GM21723 (cell line): ENCODE results near the gene PRSS23.
"Not testable (repeated sequence)": the region's sequence is repeated elsewhere in the genome, so short reads cannot be mapped to it uniquely, and the experiment has no call there.

ENCODE experiments used
- ATAC-seq: cut with Tn5 transposase; IDR thresholded peaks from one replicate; pipeline ENCODE4 v1.9.1; 2021; ENCODE audit warnings: mild to moderate bottlenecking, moderate library complexity; ENCODE audit not compliant: unreplicated experiment

The PRSS23 gene, protein sequence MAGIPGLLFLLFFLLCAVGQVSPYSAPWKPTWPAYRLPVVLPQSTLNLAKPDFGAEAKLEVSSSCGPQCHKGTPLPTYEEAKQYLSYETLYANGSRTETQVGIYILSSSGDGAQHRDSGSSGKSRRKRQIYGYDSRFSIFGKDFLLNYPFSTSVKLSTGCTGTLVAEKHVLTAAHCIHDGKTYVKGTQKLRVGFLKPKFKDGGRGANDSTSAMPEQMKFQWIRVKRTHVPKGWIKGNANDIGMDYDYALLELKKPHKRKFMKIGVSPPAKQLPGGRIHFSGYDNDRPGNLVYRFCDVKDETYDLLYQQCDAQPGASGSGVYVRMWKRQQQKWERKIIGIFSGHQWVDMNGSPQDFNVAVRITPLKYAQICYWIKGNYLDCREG

DNA sequence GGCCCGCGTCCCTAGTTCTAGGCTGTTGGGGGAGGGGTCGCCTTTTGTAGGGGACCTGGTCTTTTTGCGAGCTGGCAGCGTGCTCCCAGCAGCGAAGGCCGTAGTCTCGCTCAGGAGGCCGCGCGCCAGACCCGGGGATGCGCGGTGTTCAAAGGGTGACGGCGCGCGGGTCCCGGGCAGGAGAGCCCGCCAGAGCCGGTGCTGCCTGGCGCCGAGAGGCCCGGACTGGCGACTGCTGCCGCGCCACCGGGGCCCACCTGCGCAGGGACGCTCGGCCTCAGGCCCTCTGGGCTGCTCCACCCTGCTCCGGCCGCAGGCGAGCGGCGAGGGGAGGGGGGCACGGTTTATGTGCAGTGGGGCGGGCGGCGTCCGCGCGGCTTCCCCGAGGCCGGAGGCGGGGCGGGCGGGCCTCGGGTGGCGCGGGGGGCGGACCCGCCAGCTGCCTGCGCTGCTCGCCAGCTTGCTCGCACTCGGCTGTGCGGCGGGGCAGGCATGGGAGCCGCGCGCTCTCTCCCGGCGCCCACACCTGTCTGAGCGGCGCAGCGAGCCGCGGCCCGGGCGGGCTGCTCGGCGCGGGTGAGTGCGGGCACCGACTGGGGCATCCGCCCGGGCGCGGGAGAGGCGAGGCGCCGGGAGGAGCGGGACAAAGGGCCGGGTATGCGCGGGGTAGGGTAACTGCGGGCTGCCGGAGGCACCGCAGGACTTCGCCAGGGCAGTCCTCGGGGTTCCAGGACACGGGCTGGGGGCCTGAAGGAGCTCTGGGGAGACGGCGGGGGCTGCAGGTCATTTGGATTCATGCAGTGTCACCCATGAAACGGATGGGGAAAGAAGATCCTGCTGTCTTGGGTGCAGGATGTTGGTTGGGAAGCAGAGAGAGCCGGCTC, at the start of gene PRSS23:
Gene PRSS23 (plus strand): TSS at position 467 of the 884 bp plus-strand sequence. CDS start 7,102 bp downstream, outside the sequence.
- ATAC-seq: peak; percentile 51

DNA sequence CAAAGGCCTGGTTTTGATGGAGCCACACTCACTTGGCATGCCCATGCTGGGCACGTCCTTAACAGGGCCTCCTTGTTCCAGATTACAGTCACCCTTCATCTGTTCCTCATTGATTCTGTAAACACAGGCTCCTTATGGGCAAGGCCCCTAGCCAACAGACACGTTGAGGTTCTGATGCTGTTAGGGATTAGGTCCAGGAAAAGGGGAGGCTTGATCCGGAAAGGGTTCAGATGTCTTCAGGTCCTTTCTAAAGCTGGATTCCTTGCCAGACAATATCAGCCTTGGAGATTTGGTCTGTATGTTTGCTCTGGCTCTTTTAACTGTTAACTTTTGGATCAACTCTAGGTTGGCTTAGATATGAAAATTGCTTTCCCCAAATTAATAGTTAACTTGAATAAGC, 46.9 kb upstream of the PRSS23 start:
- ATAC-seq: no peak

DNA sequence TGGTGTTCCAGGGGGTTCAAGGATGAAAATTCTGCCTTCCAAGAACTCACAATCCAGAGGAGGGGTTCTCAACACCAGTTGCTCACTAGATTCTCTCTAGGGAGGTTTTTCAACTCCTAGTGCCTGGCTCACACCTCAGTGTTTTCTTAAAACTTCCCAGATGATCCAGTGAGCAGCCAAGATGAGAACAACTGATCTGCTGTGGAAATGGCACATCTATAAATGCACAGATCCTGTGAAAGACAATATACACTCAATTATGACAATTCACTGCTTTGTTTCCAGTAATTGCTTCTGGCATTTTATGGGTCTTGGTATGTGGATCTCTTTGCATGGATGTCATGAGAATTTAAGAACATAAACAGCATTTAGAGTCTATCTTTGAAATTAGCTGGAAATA, 45.2 kb upstream of the PRSS23 start:
- ATAC-seq: no peak

DNA sequence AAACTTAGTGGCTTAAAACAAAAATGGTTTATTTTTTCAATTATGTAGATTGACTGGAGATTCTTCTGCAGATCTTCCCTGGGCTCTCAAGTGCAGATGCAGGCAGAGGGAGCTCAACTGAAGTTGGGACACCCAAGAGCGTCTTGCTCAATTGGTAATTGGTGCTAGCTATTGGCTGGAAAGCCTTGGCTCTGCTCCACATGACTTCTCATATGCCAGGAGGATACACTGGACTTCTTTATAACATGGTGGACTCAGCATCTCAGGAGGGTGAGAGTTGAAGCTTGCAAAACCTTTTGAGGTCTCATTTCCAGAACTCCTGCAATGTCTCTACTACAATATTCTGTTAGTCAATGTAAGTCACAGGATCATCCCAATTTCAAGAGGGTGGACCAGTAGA, 42.2 kb upstream of the PRSS23 start:
- ATAC-seq: no peak

DNA sequence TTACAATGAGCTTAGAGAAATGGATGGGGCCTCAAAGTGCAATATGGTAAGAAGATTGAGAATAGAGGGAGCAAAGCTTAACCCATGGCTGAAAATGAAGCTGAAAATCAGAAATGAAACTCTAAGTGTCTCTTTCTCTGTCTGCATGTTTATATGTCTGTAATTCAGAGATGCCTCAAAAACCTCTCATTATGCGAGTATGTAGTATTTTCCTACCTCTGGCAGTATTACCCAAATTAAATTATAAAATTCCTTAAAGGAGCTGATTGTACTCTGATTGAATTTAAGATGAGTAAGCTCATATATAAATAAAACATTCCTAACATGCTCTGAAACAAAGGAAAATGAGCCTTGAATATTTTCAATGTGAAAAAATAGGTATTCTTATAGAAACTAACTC, 39.8 kb upstream of the PRSS23 start:
- no peak for ATAC-seq

DNA sequence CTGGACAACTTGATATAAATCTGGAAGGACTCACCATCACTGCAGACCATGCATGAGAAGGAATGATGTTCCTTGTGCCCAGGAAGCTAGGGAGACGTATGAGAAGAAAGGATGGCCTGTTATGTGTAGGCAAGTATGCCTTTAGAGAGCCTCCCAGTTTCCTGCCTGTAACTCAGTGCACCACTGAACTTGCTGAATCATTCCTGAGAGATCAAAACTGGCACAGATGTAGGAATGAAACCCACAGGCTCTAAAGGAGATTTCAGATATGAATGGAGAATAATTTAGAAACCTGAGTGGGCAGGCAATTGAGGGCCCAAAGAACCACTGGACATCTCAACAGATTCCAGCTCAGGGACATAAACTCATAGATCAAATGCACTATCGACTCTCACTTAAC, 38.4 kb upstream of the PRSS23 start:
- no peak for ATAC-seq

DNA sequence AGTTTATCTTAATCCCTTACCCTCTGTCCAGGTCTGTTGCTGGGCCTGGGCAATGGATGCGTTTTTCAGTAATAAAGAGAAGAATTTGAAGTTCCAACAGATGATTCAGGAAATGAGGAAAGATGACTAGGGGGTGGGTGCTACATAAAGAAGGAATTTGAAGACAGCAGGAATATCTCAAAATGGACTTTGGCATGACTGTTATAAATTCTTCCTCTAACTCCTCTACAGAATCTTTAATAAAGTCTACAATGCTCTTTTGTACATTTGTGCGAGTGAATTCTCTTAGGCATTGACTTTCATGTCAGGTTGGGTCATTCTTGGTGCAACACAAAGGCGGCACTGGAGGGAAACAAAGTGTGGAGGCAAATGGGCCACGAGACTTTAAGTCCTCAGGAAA, 35.1 kb upstream of the PRSS23 start:
- ATAC-seq: no peak

DNA sequence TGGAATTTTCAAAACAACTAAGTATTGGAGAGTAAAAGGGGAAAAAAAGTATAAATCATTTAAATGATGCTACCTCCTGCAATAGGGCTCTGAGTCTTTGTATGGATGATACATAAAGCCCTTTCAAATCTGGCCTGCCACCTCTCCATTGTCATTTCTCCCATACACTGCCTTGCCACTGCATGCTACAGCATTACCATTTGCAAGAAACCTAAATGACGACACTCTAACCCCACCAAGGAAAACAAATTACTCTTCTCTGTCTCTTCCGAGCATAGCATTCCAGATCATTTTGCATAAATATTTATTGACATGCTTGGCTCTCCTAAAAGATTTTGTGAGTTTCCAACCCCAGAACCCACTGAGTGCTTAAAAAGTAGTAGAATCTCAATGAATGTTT, 34.5 kb upstream of the PRSS23 start:
- ATAC-seq: no peak

DNA sequence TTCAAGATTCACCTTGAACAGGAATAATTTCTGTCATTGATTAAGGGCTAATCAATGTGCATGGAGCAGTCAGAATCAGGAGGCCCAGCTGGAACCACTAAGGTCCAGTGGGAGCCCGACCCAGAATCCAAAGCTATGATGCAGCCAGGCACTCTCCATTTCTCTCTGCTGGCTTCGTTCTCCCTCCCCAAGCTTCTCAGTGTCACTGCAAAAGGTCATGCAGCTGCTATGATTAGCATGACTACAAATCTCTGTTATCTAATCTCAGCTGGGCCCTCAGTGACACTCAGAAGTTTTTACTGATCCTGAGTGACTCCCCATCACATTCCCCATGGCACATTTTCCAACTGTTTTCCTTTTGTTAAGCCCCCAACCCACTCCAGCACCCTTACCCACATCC, 31.1 kb upstream of the PRSS23 start:
- no peak for ATAC-seq

DNA sequence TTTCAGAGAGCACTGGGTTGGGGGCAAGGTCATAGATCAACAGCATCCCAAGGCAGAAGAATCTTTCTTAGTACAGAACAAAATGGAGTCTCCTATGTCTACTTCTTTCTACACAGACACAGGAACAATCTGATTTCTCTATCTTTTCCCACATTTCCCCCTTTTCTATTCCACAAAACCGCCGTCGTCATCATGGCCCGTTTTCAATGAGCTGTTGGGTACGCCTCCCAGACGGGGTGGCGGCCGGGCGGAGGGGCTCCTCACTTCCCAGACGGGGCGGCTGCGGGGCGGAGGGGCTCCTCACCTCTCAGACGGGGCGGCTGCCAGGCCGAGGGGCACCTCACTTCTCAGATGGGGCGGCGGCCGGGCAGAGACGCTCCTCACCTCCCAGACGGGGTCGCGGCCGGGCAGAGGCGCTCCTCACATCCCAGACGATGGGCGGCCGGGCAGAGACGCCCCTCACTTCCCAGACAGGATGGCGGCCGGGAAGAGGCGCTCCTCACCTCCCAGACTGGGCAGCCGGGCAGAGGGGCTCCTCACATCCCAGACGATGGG, 29.8 kb upstream of the PRSS23 start:
- ATAC-seq: not testable (repeated sequence)

DNA sequence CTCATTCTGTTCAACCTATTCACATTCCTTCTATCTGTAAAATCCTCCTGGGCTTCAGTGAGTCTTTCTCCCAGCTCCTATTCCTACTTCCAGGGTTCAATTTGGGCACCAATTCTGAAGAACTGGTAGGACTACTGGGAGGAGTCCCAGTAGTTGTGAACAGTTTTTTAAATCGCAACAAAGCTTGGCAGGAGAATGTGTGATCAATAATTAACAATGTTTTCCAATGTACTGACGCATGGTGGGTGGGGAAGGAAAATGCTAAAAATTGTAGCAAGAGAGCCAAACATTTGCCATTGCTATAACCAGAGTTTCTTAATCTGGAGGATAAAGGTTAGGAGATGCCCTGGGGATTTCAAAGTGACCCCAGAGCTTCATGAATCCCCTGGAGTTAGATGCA, 27.3 kb upstream of the PRSS23 start:
- no peak for ATAC-seq

DNA sequence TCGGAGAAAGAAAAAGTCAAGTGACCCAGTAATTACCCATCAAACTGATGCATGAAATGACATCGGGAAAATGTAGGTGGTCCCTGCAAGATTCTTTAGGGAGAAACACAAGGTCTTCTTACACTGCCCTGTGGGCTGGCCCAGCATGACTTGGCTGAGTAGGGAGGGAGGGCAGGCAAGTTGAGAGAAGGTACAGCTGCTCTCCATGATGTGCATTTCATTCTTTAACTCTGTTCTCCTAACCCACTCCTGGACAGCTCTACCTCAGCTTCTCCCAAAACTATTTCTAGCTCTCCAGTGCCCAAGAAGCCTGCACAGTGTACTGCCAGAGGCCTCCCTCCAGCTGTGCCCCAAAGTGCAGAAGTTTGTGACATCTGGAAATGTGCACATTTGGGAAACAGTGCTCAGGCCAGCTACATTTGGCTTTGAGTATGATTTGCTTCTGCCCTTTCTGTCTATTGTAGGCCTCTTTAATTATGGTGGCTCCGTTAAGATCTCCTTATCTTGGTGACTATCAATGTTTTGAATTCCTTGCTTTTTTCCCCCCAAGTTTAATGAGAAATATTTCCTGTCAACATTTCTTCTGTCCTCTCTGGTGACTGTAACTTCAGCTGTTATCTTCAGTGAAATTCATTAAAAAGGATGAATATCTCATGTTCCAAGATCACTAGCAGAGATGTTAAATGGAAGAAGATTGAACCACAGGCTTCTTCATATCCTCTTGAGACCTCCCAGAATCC, 26.7 kb upstream of the PRSS23 start:
- ATAC-seq: no peak

DNA sequence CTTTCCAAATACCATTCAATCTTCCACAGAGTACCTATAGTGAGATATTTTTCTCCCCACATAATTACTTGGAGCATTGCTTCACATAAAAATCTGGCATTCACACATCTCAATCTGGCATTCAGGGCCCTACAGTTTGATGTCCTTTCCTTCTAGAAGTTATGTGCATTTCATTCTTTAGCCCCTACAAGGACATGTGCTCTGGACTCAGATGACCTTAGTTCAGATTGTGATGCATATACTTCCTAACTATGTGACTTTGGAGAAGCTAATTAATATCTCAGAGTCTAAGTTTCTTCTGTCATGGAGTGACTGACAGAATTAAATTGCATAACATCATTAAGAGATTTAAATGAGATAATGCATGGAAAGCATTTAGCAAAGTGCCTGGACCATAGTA, 25.9 kb upstream of the PRSS23 start:
- no peak for ATAC-seq

DNA sequence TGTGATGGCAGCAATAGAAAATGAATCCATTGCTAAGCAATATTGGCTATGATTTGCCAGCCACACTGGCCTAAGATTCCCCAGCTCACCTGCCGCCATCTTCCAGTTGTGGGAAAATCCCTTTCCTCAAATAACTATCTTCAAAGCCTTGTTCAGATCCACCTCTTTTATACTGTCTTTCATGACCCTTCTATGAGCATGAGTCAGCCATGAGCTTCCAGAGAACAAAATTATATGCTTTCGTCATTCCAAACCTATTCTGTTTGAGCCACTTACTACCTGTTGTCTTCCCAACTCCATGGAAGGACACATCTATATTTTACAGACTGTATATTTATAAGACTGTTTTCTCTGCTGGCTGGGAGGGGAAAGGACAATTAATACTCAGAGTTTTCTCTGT, 25.0 kb upstream of the PRSS23 start:
- ATAC-seq: no peak

DNA sequence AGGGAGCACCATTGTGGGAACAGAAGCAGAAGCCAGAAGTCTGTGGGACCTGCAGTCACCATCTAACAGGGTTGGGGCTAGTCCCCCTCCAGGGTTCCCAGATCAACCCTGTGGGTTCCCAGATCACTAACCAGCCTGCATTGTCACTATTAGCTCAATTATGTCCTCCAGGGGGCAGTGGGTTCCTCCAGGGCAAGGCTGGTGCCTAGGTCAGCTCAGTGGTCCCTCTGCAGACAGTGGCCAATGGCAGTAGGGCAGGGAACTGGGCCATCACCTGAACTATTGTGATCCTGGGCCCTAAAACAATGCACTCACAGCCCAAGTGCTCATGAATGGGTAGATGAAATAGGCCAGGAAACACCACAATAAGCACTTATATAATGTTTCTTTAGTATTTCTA, 18.8 kb upstream of the PRSS23 start:
- ATAC-seq: no peak

DNA sequence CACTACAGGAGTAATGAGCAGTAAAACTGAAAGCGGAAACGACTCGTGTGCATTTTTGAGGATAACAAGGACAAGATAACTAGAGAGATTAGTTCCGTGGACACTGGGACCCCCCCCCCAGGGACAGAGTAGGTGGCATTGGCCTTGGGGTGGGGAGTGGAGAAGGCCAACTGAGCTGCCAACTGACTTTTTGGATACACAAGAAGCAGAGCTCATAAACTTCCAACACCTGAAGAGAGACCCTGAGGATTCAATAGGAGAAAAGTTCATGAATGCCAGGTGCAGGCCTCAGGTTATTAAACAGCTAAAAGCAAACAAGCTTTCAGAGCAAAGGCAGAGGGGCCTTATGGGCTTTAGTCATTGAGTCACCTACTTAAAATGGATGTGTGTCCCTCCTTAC, 17.6 kb upstream of the PRSS23 start:
- no peak for ATAC-seq

DNA sequence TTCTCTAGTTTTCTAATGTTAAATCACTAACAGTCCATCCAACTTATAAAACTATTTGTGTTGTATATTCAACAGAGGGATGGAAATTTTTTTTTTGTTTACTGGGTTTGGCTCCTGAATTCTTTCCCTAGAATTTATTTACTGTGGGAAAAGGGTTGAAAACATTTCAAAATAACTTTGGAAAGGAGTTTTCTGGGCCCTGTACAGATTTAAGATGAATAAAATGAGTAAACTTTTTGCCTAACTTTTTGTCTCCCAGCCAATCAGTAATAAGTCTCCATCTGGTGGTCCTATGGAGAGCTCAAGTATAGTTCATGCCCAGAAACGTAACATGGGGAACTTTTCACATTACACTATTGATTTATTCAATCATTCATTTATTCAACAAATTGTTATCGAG, 16.7 kb upstream of the PRSS23 start:
- no peak for ATAC-seq

DNA sequence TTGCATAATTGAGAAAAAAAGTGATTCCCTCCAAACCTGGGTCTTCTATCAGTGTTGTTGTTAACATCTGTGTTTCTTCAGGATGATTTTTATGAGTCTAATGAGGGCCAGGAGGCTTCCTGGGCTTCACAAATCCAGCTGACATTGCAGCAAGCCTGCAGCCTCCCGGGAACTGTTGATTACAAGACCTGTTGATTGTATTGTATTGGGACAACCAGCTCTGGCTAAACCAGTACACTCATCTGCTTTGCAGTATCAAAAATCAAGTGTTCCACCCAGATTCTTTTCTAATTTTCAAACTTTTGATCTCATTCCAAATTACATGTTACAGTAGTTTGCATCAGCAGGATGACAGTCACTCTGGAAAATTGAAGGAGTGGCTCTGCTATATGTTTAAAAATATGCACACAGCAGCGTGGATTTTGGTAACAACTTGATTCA, 16.1 kb upstream of the PRSS23 start:
- ATAC-seq: no peak

DNA sequence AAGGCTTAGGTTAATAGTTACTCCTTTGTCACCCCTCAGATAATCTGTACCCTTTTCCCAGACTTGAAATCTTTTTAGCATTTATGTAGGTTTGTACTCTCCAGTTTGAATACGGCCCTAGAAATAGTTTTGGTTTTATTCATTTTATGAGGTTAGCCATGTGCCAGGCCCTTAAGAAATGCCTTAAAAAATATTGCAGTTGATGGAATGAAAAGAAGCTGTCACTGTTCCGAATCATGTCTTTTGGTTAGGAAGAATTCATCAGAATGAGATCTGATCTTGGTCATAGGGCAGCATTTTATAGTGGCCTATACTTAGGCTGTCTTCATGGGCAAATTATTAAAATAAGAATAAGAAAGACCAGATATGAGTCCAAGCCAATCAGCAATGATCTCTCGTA, 14.8 kb upstream of the PRSS23 start:
- no peak for ATAC-seq

DNA sequence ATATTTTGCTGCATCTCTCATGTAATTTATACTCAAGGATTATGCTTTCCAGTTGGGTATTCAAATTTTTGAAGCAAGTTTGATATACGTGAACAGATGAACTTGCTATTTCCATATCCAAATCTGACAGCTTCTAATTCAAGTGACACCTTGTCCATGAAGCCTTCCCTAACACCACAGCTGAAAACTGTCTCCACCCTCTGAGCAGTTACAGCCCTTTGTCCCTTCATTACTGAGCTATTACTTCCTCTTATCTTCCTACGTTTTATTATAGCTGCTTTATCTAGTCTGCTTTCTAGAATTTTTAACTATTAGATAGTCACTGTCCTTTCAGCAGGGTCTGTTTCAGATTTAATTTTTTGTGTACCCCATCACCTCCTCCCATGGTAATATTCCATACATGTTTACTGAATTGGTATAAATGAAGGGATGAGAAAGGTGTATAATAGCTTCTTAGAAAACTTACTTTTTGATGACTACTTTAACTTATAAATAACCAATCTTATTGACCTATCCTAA, 13.3 kb upstream of the PRSS23 start:
- ATAC-seq: no peak

DNA sequence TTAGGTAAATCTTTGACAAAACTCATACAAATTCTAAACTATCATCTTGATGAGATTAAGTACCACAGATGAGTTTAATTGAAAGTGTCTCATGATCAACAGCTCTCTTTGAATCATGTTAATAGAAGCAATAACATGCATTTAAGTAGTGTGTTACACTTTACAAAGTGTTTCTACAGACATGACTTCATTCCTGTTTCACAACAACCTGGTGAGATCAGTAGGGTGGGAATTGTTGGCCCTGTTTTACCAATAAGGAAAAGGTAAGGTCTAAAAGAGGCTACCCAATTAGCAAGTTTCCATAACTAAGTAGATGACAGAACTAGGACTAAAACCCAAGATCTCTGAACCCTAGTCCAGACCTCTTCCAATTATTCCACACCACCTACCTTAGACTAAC, 12.7 kb upstream of the PRSS23 start:
- no peak for ATAC-seq
